NCI-H1930 (cell line): ENCODE results near the gene NT5C3A.

Experiments used
- DNase-seq, 2 experiments: peaks; one replicate each; lab custom pipeline; 2025; lab: John Stamatoyannopoulos, UW

Gene NT5C3A

GRCh38 chr7:33075818-33076518 lies 13.4 kb upstream of the NT5C3A start:
- DNase-seq = no peak

- DNase-seq = no peak
These were observed 10.7 kb upstream of the NT5C3A start for GRCh38 chr7:33073243-33073642.

GRCh38 chr7:33072471-33072870 lies 9.9 kb upstream of the NT5C3A start:
- no peak for DNase-seq

GRCh38 chr7:33070831-33071230 lies 8.3 kb upstream of the NT5C3A start:
- no peak for DNase-seq

GRCh38 chr7:33070277-33070676 lies 7.7 kb upstream of the NT5C3A start:
- DNase-seq = no peak

GRCh38 chr7:33067921-33068320 lies 5.3 kb upstream of the NT5C3A start:
- DNase-seq = no peak

- peak in 1 of 2 experiments; percentile 5 for DNase-seq
These were observed 4.2 kb upstream of the NT5C3A start for GRCh38 chr7:33066771-33067170.

- no peak for DNase-seq
These were observed 3.4 kb upstream of the NT5C3A start for GRCh38 chr7:33065981-33066380.

GRCh38 chr7:33062782-33063443 lies 337 bp upstream of the NT5C3A start:
- peak; percentile 93 to 94 for DNase-seq

GRCh38 chr7:33061282-33061937 lies 1.2 kb downstream of the NT5C3A start:
- no peak for DNase-seq

GRCh38 chr7:33059635-33060034 lies 2.9 kb downstream of the NT5C3A start:
- DNase-seq = no peak

- DNase-seq = no peak
These were observed 7.4 kb downstream of the NT5C3A start for GRCh38 chr7:33055158-33055557.

- DNase-seq = no peak
These were observed 8.2 kb downstream of the NT5C3A start for GRCh38 chr7:33054261-33054964.

- no peak for DNase-seq
These were observed 8.9 kb downstream of the NT5C3A start for GRCh38 chr7:33053721-33054120.

- DNase-seq = peak in 1 of 2 experiments; percentile 4
These were observed 11.8 kb downstream of the NT5C3A start for GRCh38 chr7:33050535-33051318.

- no peak for DNase-seq
These were observed 13.9 kb downstream of the NT5C3A start for GRCh38 chr7:33048704-33049103.

GRCh38 chr7:33048257-33048656 lies 14.3 kb downstream of the NT5C3A start:
- no peak for DNase-seq

GRCh38 chr7:33044986-33045385 lies 17.6 kb downstream of the NT5C3A start:
- DNase-seq = no peak

- no peak for DNase-seq
These were observed 18.2 kb downstream of the NT5C3A start for GRCh38 chr7:33044401-33044718.

- no peak for DNase-seq
These were observed 18.8 kb downstream of the NT5C3A start for GRCh38 chr7:33043501-33044400.
